ENCODE measurements around the gene SH3PXD2A. TPM values are rescaled to one million over a fixed set of nuclear protein-coding genes. Genes with fewer than 3 reads are reported as not detected.

The SH3PXD2A gene
- total and polyA plus RNA-seq, 2 experiments from 2014 or later: 1.8 to 5.0 TPM

- TF ChIP-seq ZNF462 (CRISPR knock-in tag; IDR thresholded peaks at IDR 0.05) (no peak), EZH2phosphoT487 (IDR thresholded peaks at IDR 0.05; ENCODE audit: unreplicated experiment) (no peak), ZNF331 (CRISPR knock-in tag; IDR thresholded peaks at IDR 0.05; ENCODE audit: low read depth) (no peak)
These were observed 294.5 kb downstream of the SH3PXD2A start (continued) for GRCh38 chr10:103560886-103561285.

GRCh38 chr10:103559776-103560175 is 295.6 kb downstream of the SH3PXD2A start:
- Mint-ChIP-seq H3K36me3 (ENCODE audit: low read depth) (no peaks in the 10 kb centered on the region), H3K27me3 (ENCODE audit: insufficient read depth, low read depth, poor library complexity) (peaks cover 8% of the 10 kb centered on the region), H3K9me3 (no peaks in the 10 kb centered on the region), H3K4me3 (no peak overlapping the region), H3K4me1 (no peaks in the 10 kb centered on the region; the same call in 2 of the 3 replicates), H3K27ac (no peak overlapping the region)
- H3K36me3 ChIP-seq (ENCODE audit: insufficient read depth): no peaks in the 10 kb centered on the region
- H3F3A ChIP-seq (replicated peaks; ENCODE audit: low read depth): no peaks in the 10 kb centered on the region
- TF ChIP-seq POLR2AphosphoS5 (IDR thresholded peaks at IDR 0.05; ENCODE audit: low read depth) (no peak), NANOG (IDR thresholded peaks at IDR 0.05; ENCODE audit: borderline replicate concordance) (no peak), ZNF462 (CRISPR knock-in tag; IDR thresholded peaks at IDR 0.05) (no peak), ZNF331 (CRISPR knock-in tag; IDR thresholded peaks at IDR 0.05; ENCODE audit: low read depth) (no peak)
- no peaks in the 10 kb centered on the region for H3K4me1 ChIP-seq (ENCODE audit: insufficient read depth)
- no peak for ATAC-seq
- peaks cover 11% of the 10 kb centered on the region; the same call in 1 of the 2 replicates for H3K27me3 ChIP-seq (ENCODE audit: insufficient read depth)
- no peak for DNase-seq (ENCODE audit: low spot score)
- H3K9me2 ChIP-seq (ENCODE audit: insufficient read depth): no peaks in the 10 kb centered on the region
- H3K27ac ChIP-seq (ENCODE audit: low read depth): no peak overlapping the region
- H2AFZ ChIP-seq: no peak overlapping the region
- H3K79me2 ChIP-seq (replicated peaks; ENCODE audit: insufficient read depth): no peaks in the 10 kb centered on the region
- no peak overlapping the region for H3K4me2 ChIP-seq
- no peaks in the 10 kb centered on the region for H4K20me1 ChIP-seq (replicated peaks; ENCODE audit: insufficient read depth)
- H3K4me3 ChIP-seq: no peak overlapping the region
